Activated CD4-positive, alpha-beta T cell treated with anti-CD3 and anti-CD28 coated beads for 24 hours (primary cell): ENCODE data around the gene KRTAP4-12.
"Not testable (repeated sequence)": the region's sequence is repeated elsewhere in the genome, so short reads cannot be mapped to it uniquely, and the experiment has no call there.

ENCODE experiments used
- DNase-seq, 2 donors: peaks; one replicate each; pipeline ENCODE4 v3.0.0-alpha.2; 2020; ENCODE audit warnings: low read depth in 2 of 2

Gene KRTAP4-12

DNA sequence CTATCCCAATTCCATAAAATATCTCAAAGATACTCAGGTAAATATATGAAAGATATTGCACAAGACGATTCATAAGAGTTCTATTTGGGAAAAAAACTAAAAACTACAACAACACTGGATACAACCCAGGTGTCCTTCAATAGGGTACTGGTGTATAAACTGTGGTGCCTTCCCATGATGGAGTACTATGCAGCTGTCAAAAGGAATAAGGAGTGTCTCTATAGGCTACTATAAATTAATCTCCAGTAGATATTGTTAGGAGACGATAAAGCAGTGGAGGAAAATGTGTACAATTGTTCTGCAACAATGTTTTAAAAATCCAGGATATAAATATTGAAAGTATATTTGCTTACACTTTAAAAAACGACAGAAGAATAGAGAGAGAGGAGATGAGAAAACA is 2.4 kb upstream of the KRTAP4-12 start:
- DNase-seq: no peak

DNA sequence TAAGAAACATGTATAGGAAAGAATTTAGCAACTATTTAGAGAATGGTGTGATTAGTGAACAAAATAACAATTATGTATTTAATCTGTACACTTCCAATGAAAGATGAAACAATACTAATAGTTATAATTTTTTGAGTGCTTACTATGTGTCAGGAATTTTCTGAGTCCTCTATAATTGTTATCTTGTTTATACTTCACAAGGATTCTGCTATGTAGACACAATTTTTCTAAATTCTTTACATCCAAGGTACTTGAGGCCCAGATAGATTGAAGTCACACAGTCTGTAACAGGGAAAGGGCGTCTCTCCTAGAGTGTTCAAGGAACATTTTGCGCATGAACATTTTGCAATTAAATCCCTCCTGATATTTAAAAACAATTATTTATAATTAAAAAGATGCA is 1.1 kb upstream of the KRTAP4-12 start:
- DNase-seq: no peak

DNA sequence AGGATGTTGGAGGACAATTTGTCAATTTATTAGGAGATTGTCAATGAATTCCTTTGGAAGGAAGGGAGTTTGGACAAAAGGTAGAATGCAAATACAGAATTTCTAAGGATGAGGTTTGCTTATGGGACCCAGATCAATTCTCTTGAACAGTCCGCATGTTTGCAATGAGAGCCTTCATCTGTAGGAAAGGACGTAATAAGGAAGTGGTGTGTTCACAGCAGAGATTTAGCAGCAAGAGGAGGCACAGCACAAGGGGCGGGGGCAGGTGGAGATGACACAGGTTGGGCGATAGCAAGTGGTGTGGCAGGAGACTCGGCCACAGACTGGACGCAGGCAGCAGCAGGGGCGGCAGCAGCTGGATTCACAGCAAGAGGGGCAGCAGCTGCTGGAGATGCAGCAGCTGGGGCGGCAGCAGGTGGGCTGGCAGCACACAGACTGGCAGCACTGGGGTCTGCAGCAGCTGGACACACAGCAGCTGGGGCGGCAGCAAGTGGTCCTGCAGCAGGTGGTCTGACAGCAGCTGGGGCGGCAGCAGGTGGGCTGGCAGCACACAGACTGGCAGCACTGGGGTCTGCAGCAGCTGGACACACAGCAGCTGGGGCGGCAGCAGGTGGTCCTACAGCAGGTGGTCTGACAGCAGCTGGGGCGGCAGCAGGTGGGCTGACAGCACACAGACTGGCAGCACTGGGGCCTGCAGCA is 541 bp downstream of the KRTAP4-12 start:
- not testable (repeated sequence) for DNase-seq

DNA sequence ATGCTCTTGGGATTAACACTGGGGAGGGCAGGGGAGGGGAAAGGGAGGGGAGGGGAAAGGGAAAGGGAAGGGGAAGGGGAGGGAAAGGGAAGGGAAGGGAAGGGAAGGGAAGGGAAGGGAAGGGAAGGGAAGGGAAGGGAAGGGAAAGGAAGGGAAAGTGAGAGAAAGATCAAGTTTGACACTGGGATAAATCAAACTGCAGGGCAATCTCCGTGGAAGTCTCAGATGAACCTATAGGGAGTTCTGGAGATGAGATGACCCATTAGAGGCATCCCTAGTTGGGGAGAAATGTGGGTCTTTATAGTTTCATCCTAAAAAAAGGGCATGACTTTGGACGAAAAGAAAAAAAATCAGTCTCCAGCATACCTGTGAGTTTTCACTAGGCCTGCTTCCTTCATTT is 2.2 kb downstream of the KRTAP4-12 start:
- DNase-seq: no peak

DNA sequence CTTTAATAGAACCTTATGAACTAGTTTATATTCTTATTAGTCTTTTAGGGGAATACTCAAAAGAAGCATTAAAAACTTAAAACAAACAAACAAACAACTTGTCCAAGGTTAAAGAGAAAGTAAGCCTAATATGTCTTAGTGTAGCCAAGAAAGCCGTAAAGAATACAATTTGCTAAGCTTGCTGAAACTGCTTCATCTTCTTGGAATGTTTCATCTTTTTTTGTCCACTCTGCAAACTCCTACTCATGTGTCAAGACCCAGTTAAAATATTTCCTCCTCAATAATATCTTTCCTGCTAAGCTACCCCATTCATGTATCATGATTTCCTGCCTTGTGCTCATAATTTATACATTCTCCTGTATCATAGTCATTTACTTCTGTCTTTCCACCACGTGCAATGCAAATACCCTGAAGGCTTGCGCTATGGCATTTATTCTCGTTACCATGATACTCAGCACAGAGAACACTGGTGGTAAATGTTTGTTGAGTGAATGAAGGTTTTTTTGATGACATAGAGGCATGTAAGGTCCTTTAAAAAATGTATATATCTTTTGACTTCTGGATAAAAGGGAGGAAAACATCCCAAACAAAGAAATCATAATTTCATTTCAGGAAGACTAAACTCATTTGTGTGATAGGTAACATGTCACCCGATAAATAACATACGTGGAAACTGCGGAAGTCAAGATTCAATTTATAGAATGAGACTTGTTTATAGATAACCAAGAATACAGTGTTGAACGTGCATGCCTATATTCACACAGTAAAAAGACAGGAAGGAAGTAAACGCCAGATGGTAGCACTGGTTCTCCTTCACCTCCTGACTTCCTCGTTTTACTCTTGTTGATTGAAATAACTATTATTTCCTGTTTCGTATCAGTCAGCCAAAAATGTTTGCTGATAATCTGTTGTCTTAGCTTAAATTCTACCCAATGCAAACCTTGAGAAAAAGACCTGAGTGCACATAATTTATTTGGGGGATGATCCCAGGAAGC is 4.0 kb downstream of the KRTAP4-12 start:
- not testable (repeated sequence) for DNase-seq

DNA sequence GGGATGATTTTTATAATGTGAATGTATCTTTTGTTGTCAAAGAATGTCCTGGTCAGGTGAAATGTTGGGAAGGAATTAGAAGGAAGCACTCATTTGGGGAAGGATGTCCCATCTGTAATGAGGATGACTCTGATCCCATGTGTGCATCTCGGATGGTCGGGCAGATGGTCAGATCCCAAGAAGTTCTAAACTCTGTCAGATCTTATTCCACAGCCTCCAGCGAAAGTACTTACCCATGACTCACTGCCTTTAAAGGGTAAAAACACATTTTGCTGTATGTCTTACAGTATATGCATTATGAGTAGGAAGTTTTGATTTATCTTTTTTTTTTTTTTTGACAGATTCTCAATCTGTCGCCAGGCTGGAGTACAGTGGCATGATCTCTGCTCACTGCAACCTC is 5.3 kb downstream of the KRTAP4-12 start:
- DNase-seq: no peak

DNA sequence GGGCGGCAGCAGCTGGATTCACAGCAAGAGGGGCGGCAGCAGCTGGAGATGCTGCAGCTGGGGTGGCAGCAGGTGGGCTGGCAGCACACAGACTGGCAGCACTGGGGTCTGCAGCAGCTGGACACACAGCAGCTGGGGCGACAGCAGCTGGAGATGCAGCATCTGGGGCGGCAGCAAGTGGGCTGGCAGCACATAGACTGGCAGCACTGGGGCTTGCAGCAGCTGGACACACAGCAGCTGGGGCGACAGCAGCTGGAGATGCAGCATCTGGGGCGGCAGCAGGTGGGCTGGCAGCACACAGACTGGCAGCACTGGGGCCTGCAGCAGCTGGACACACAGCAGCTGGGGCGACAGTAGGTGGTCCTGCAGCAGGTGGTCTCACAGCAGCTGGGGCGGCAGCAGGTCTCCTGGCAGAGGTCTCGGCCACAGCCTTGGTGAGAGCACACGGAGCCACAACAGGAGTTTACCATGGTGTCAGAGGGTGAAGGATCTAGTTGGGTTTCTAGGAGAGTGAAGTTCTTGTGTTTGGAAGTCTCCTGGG is 6.1 kb downstream of the KRTAP4-12 start, which contains the start of gene KRTAP4-11:
TSS of gene KRTAP4-11 (minus strand) at position 528 of the 541 bp plus-strand sequence. CDS start at position 470, 58 bp downstream.
- DNase-seq: not testable (repeated sequence)

DNA sequence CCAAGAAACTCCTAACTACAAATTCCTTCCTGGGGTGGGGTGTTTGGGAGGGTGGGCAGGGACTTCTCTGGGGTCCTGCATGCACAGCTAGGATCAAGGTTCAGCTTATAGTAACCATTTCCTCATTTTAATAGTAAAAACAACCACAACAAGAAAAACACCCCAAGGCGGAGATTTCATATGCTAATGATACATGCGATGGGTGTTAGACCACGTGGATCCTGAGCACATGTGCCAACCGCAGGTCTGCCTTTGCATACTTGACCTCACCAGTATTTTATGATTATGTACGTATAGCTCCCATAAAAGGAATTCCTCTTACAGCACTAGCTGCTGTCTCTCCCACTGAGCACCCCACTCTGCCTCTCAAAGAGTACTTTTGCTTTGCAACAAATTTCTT is 7.7 kb downstream of the KRTAP4-12 start:
- no peak for DNase-seq

DNA sequence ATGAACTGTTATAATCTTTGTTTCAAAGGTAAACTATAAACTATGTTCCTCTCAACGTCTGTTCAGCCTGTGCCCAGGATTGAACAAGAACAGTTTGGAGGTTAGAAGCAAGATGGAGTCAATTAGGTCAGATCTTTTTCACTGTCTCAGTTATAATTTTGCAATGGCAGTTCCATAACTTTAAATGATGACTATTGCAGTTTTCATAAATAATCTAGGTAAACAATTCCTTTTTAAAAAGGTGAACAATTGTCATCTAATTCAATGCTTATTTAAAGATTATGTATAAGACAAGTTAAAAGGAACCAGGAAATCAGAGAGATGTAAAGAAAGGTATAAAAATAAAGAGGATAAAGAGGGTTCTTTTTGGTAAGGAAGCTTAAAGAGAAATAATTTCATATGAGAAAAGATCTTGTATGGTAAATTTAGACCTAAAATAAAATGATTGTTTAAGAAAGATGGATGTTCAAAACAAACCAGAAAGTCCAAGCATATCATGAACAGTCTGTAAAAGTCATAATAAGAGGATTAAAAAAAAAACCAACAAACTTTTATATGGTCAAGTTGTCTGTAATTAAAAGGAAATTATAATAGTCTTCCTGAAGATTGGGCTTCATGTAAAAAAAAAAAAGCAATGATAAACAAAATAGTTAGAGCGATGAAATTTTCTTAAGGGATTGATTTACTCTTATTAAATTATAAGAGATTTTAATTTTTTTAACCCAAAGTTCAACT is 12.7 kb downstream of the KRTAP4-12 start:
- no peak for DNase-seq

DNA sequence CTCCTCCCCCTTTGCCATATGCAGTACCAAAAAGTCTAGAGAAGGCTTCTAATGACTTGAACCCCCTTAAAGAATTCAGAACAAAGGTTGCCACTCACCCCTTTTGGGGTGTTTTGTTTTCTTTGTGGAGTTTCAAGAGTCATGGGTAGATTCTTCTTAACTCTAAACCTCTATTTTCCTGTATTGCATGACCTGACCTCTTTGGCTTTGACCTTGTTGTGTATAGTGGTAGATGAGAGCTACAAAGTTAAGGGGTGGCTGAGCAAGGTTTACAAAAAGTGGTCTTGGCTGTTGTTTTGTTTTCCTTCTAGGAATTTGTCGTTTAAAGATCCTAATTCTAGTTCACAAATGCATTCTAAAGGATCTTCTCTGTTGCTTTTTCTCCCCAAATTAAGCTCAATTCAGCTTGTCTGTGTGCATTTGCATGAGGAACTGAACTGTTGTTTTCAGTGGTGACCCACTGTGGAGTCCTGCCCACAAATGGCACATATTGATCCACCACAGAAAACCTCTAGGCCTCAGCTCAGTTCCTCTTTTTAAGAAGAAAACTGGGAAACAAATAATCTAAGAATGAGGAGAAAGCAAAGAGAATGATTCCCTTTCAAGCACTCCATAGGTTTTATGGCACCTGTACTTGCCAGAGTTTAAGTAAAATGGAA is 15.1 kb downstream of the KRTAP4-12 start:
- not testable (repeated sequence) for DNase-seq

DNA sequence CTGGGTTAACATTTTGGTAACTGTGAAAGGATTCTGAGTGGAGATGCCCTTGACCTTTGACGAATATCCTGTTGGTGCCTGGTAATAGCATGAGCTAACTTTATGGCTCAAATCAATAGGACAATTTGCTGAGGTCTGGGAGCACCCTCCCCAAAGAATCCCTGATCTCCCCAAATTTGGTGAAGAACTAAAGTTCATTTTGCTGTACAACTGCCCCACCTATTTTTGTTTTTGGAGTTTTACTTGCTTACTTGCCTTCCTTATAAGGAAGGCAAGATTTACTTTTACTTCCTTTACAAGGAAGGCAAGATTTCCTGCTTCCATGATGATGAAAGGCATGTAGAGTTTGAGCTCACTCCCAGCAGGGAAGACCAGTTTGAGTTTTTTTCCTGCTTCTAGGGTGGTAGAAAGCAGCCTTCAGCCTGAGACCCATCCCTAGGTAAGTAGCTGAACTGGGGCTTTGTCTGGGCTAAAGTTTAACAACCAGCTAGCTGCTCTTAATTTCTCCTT is 16.0 kb downstream of the KRTAP4-12 start:
- DNase-seq: no peak

DNA sequence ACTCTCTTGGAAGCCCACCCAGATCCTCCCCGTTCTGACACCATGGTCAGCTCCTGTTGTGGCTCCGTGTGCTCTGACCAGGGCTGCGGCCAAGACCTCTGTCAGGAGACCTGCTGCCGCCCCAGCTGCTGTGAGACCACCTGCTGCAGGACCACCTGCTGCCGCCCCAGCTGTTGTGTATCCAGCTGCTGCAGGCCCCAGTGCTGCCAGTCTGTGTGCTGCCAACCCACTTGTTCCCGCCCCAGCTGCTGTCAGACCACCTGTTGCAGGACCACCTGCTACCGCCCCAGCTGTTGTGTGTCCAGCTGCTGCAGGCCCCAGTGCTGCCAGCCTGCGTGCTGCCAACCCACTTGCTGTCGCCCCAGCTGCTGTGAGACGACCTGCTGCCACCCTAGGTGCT is 18.6 kb downstream of the KRTAP4-12 start, which contains the start of gene KRTAP4-9:
TSS of gene KRTAP4-9 (plus strand) at position 43 of the 400 bp plus-strand sequence. CDS start at position 43, 0 bp downstream.
- DNase-seq: not testable (repeated sequence)

DNA sequence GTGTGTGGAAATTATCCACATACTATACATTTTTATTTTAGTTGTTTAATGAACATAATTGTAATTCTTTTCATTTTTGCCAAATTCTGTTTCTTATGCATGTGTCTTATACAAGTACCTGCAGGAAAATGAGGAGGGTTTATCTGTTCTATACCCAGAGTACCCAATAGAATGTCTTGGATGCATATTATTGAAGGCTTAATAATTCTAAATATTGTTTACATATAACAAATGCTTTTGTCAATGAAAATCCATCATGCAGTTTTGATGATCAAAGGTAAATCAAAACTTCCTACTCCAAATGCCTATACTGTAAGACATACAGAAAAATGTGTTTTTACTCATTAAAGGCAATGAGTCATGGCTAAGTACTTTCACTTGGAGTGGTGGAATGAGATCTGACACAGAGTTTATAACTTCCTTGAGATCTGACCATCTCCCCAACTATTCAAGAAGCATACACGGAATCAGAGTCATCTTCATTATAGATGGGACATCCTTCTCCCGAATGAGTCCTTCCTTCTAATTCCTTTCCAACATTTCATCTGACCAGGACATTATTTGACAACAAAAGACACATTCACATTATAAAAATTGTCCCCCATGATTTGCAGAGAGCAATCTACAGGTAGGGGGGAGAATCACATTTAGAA is 19.5 kb downstream of the KRTAP4-12 start:
- not testable (repeated sequence) for DNase-seq

DNA sequence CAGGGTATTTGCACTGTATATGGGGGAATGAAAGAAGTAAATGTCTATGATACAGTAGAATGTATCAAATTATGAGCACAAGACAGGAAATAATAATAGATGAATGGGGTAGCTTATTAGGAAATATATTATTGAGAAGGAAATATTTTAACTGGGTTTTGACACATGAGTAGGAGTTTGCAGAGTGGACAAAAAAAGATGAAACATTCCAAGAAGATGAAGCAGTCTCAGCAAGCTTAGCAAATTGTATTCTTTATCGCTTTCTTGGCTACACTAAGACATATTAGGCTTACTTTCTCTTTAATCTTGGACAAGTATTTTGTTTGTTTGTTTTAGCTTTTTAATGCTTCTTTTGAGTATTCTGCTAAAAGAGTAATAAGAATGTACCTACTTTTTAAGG is 20.1 kb downstream of the KRTAP4-12 start:
- DNase-seq: no peak

DNA sequence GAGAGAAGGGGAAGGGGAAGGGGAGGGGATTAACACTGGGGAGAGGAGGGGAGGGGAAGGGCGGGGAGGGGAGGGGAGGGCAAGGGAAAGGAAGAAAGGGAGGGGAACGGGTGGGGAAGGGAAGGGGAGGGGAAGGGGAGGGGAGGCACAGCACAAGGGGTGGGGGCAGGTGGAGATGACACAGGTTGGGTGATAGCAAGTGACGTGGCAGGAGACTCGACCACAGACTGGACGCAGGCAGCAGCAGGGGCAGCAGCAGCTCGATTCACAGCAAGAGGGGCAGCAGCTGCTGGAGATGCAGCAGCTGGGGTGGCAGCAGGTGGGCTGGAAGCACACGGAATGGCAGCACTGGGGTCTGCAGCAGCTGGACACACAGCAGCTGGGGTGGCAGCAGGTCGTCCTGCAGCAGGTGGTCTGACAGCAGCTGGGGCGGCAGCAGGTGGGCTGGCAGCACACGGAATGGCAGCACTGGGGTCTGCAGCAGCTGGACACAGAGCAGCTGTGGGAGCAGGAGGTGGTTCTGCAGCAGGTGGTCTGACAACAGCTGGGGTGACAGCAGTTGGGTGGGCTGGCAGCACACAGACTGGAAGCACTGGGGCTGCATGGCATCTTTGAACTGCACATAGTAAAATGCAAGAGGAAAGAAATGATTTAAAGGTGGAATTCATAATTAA is 22.3 kb downstream of the KRTAP4-12 start, which contains the start of gene KRTAP4-16:
TSS of gene KRTAP4-16 (minus strand) at position 624 of the 674 bp plus-strand sequence. CDS start at position 624, 0 bp downstream.
- no peak for DNase-seq

DNA sequence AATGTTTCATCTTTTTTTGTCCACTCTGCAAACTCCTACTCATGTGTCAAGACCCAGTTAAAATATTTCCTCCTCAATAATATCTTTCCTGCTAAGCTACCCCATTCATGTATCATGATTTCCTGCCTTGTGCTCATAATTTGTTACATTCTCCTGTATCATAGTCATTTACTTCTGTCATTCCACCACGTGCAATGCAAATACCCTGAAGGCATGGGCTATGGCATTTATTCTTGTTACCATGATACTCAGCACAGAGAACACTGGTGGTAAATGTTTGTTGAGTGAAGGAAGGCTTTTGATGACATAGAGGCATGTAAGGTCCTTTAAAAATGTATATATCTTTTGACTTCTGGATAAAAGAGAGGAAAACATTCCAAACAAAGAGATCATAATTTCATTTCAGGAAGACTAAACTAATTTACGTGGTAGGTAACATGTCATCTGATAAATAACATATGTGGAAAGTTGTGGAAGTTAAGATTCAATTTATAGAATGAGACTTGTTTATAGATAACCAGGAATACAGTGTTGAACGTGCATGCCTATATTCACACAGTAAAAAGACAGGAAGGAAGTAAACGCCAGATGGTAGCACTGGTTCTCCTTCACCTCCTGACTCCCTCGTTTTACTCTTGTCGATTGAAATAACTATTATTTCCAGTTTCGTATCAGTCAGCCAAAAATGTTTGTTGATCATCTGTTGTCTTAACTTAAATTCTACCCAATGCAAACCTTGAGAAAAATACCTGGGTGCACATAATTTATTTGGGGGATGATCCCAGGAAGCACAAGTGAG is 24.1 kb downstream of the KRTAP4-12 start:
- DNase-seq: not testable (repeated sequence)

DNA sequence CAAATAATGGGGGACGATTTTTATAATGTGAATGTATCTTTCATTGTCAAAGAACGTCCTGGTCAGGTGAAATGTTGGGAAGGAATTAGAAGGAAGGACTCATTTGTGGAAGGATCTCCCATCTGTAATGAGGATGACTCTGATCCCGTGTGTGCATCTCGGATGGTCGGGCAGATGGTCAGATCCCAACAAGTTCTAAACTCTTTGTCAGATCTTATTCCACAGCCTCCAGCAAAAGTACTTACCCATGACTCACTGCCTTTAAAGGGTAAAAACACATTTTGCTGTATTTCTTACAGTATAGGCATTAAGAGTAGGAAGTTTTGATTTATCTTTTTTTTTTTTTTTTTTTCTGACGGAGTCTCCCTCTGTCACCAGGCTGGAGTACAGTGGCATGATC is 25.5 kb downstream of the KRTAP4-12 start:
- no peak for DNase-seq

DNA sequence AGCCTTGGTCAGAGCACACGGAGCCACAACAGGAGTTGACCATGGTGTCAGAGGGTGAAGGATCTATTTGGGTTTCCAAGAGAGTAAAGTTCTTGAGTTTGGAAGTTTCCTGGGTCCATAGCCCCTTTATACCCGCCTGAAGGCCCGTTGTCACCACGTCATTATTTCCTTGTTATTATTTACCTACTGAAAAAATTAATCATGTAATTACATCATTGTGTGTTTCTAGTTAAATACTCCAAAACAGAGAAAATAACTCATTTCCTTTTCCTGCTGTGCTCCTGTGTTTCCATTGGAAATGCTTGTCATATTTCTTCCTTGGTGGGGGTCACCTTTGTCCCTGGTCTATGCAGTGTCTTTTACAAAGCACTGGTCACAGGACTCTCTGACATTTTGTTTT is 25.9 kb downstream of the KRTAP4-12 start, which contains the start of gene KRTAP4-8:
TSS of gene KRTAP4-8 (minus strand) at position 101 of the 400 bp plus-strand sequence. CDS start at position 43, 58 bp downstream.
- no peak for DNase-seq
